CD14-positive monocyte (primary cell): ENCODE results near the gene INSR. TPM values are rescaled to one million over a fixed set of nuclear protein-coding genes. Genes with fewer than 3 reads are reported as not detected.

Experiments
- DNase-seq, 3 donors: peaks; one replicate each; pipeline ENCODE4 v3.0.0-alpha.2; 2011 to 2022
- H2AFZ ChIP-seq: 2 replicates; pipeline ENCODE4 v1.6.0; 2012; ENCODE audit warnings: mild to moderate bottlenecking, low read depth, low read length, inconsistent platforms; ENCODE audit not compliant: insufficient read depth, poor library complexity, severe bottlenecking
- H3K27ac ChIP-seq, 2 donors: 1 replicate in 1 of 2; 2 replicates in 1 of 2; pipeline ENCODE4 v1.5.1; 2012 to 2013; ENCODE audit warnings: low read length in 2 of 2, control low read depth in 1 of 2, inconsistent platforms in 1 of 2, low read depth in 1 of 2, mild to moderate bottlenecking in 1 of 2
- H3K27me3 ChIP-seq, 2 donors: one replicate each; pipeline versions ENCODE4 v1.6.0 to v1.6.1; 2011 to 2013; ENCODE audit warnings: low read length in 2 of 2; ENCODE audit not compliant: control insufficient read depth in 2 of 2, insufficient read depth in 2 of 2
- H3K36me3 ChIP-seq, 2 donors: replicated peaks in 1 of 2; 1 replicate in 1 of 2; 2 replicates in 1 of 2; pipeline versions ENCODE4 v1.5.1 to v1.6.1; 2012 to 2013; ENCODE audit warnings: low read length in 2 of 2, control low read depth in 1 of 2, inconsistent platforms in 1 of 2, mild to moderate bottlenecking in 1 of 2; ENCODE audit not compliant: insufficient read depth in 2 of 2, control insufficient read depth in 1 of 2
- H3K4me1 ChIP-seq, 2 donors: 1 replicate in 1 of 2; 2 replicates in 1 of 2; pipeline versions ENCODE4 v1.5.1 to v1.6.1; 2012 to 2013; ENCODE audit warnings: low read length in 2 of 2, control low read depth in 1 of 2, inconsistent platforms in 1 of 2, mild to moderate bottlenecking in 1 of 2, moderate library complexity in 1 of 2; ENCODE audit not compliant: insufficient read depth in 2 of 2, control insufficient read depth in 1 of 2
- H3K4me2 ChIP-seq: replicated peaks from 2 replicates; pipeline ENCODE3; 2012; ENCODE audit warnings: low read length, moderate library complexity, mild to moderate bottlenecking; ENCODE audit not compliant: poor library complexity, severe bottlenecking; ENCODE audit errors: extremely low read depth
- H3K4me3 ChIP-seq, 3 experiments: fragments of 200-600 bp in 1 of 3; sonication (generic) in 1 of 3; replicated peaks in 1 of 3; 1 replicate in 2 of 3; 2 replicates in 1 of 3; pipeline ENCODE4 v1.5.1; 2011 to 2013; ENCODE audit warnings: low read length in 3 of 3, mild to moderate bottlenecking in 3 of 3, control low read depth in 2 of 3, low read depth in 2 of 3, inconsistent platforms in 1 of 3, moderate library complexity in 1 of 3
- H3K79me2 ChIP-seq: 2 replicates; pipeline ENCODE4 v1.6.0; 2012; ENCODE audit warnings: mild to moderate bottlenecking, control low read depth, inconsistent platforms, low read length, moderate library complexity; ENCODE audit not compliant: insufficient read depth
- H3K9ac ChIP-seq: 2 replicates; pipeline ENCODE4 v1.6.0; 2017; ENCODE audit warnings: low read length, mild to moderate bottlenecking; ENCODE audit not compliant: insufficient read depth, poor library complexity, severe bottlenecking
- H3K9me3 ChIP-seq, 2 donors: replicated peaks in 1 of 2; 1 replicate in 1 of 2; 2 replicates in 1 of 2; pipeline versions ENCODE4 v1.5.1 to v1.6.1; 2012 to 2013; ENCODE audit warnings: low read length in 2 of 2, control low read depth in 1 of 2; ENCODE audit not compliant: control insufficient read depth in 1 of 2, insufficient read depth in 1 of 2
- H4K20me1 ChIP-seq: 2 replicates; pipeline ENCODE4 v1.6.0; 2012; ENCODE audit warnings: mild to moderate bottlenecking, low read length, control low read depth, moderate library complexity; ENCODE audit not compliant: insufficient read depth
- H3K27ac Mint-ChIP-seq, 7 donors: one replicate each; pipeline ENCODE4 v1.8.0; 2020; ENCODE audit warnings: mild to moderate bottlenecking in 7 of 7, mixed read lengths in 7 of 7, moderate library complexity in 6 of 7, inconsistent platforms in 2 of 7
- H3K27me3 Mint-ChIP-seq, 3 donors: one replicate each; pipeline ENCODE4 v1.8.0; 2021 to 2022; ENCODE audit warnings: low read depth in 3 of 3, mild to moderate bottlenecking in 3 of 3, mixed read lengths in 3 of 3, moderate library complexity in 3 of 3, inconsistent platforms in 1 of 3
- H3K36me3 Mint-ChIP-seq, 2 donors: one replicate each; pipeline ENCODE4 v1.8.0; 2020; ENCODE audit warnings: mixed read lengths in 2 of 2, inconsistent platforms in 1 of 2, mild to moderate bottlenecking in 1 of 2
- H3K4me1 Mint-ChIP-seq: one replicate; pipeline ENCODE4 v1.8.0; 2020; ENCODE audit warnings: mild to moderate bottlenecking, mixed read lengths
- H3K4me3 Mint-ChIP-seq, 2 donors: one replicate each; pipeline ENCODE4 v1.8.0; 2020; ENCODE audit warnings: mild to moderate bottlenecking in 2 of 2, mixed read lengths in 2 of 2, moderate library complexity in 1 of 2
- H3K9me3 Mint-ChIP-seq, 7 donors: one replicate each; pipeline ENCODE4 v1.8.0; 2020 to 2022; ENCODE audit warnings: mixed read lengths in 7 of 7, mild to moderate bottlenecking in 6 of 7, moderate library complexity in 6 of 7, inconsistent platforms in 2 of 7
- WGBS: methylation state at CpG from one replicate; pipeline ENCODE4 v1.1.5; 2013; ENCODE audit warnings: missing lambda C conversion rate; ENCODE audit not compliant: insufficient coverage; 5-methylcytosine and 5-hydroxymethylcytosine counted together
- intact Hi-C, 2 donors: fragments of 100-400 bp; cut with micrococcal nuclease; formaldehyde crosslinking; loops; one replicate each; pipeline versions ENCODE4 v1.15.0 to v1.15.1; 2023
- polyA plus RNA-seq, 3 donors: library from polyadenylated mRNA; depleted of rRNA in 1 of 3; unstranded in 2 of 3; stranded (reverse) in 1 of 3; fragments of 300-500 nt in 2 of 3; fragments of >200 nt in 1 of 3; fragmentation: Illumina TruSeq in 2 of 3; gene quantifications; 1 replicate in 2 of 3; 2 replicates in 1 of 3; pipeline ENCODE4 v1.2.3, GENCODE V29; 2012 to 2021
- TF ChIP-seq, protein P1 (sequence below): fragments of 200-600 bp; IDR thresholded peaks from one replicate; pipeline ENCODE4 v1.8.0; 2022; ENCODE audit warnings: antibody characterized with exemption, mild to moderate bottlenecking

Gene INSR
- polyA plus RNA-seq, 3 donors: 2.9 to 12.4 (median 3.4) TPM

DNA sequence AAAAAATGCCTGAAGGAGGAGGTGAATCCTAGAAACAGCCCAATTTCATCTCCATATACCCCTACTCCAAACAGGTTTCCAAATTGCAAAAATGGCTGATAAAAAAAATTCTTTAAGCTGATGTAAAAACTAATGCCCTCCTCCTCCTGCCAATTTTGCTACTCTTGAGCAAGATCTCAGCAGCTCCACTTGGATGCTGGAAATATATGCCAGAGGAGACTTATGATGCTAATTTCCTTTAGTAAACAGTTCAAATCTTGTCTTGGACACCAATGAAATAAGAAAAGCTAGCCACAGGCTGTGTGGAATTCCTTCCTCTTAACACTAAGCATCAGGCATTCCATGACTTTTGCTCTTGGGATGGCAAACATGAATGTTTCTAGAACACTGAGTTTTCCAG is 67.5 kb downstream of the INSR start:
- H3K4me3 Mint-ChIP-seq: no peak overlapping the region
- TF ChIP-seq, protein P1, sequence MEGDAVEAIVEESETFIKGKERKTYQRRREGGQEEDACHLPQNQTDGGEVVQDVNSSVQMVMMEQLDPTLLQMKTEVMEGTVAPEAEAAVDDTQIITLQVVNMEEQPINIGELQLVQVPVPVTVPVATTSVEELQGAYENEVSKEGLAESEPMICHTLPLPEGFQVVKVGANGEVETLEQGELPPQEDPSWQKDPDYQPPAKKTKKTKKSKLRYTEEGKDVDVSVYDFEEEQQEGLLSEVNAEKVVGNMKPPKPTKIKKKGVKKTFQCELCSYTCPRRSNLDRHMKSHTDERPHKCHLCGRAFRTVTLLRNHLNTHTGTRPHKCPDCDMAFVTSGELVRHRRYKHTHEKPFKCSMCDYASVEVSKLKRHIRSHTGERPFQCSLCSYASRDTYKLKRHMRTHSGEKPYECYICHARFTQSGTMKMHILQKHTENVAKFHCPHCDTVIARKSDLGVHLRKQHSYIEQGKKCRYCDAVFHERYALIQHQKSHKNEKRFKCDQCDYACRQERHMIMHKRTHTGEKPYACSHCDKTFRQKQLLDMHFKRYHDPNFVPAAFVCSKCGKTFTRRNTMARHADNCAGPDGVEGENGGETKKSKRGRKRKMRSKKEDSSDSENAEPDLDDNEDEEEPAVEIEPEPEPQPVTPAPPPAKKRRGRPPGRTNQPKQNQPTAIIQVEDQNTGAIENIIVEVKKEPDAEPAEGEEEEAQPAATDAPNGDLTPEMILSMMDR: no peak

DNA sequence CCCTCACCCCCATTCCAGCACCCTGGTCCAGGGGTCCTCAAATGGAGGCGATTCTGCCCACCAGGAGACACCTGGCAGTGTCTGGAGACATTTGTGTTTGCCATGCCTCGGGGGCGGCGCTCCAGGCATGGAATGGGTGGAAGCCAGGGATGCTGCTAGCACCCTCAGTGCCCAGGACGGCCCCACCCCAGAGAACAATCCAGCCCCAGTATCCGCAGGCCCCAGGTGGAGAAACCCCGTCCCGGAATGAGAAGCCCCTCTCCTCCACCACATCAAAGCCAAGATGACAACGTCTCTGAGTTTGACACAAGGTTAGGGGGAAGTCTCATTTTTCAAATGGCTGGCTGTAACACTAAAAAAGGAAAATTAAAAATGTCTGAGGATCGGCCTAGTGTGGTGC is 68.5 kb downstream of the INSR start:
- H3K4me2 ChIP-seq: no peak overlapping the region
- TF ChIP-seq, protein P1: no peak
- no peak overlapping the region for H2AFZ ChIP-seq
- Mint-ChIP-seq H3K27ac (peak overlapping the region in 2 of 7 donors; percentile 40 to 51), H3K36me3 (peaks cover 7 to 16% of the 10 kb centered on the region in 2 donors), H3K27me3 (peaks cover 0 to 1% (median 0%) of the 10 kb centered on the region in 3 donors), H3K4me1 (peaks cover 7% of the 10 kb centered on the region), H3K9me3 (peaks cover 0 to 2% (median 0%) of the 10 kb centered on the region in 7 donors), H3K4me3 (no peak overlapping the region)
- peaks cover 87% of the 10 kb centered on the region for H3K79me2 ChIP-seq
- DNase-seq: no peak
- WGBS: 100% methylated on average over 1 of the region's 10 CpGs
- no peak overlapping the region for H3K9ac ChIP-seq
- intact Hi-C loops: no loop called here
- no peak overlapping the region for H3K27ac ChIP-seq
- H3K4me1 ChIP-seq: no peaks in the 10 kb centered on the region
- no peak overlapping the region for H3K4me3 ChIP-seq
- no peaks in the 10 kb centered on the region for H3K9me3 ChIP-seq
- H4K20me1 ChIP-seq: peaks cover 80% of the 10 kb centered on the region
- H3K27me3 ChIP-seq: no peaks in the 10 kb centered on the region
- H3K36me3 ChIP-seq: no peaks in the 10 kb centered on the region

More for the DNA sequence above, 67.5 kb downstream of the INSR start:
- H4K20me1 ChIP-seq: peaks cover 88% of the 10 kb centered on the region
- H3K27me3 ChIP-seq: no peaks in the 10 kb centered on the region
- H3K4me1 ChIP-seq: no peaks in the 10 kb centered on the region
- no peak overlapping the region for H3K4me2 ChIP-seq
- peaks cover 0 to 1% (median 0%) of the 10 kb centered on the region in 3 donors for H3K27me3 Mint-ChIP-seq
- no peak overlapping the region for H3K27ac ChIP-seq
- H3K4me1 Mint-ChIP-seq: peaks cover 7% of the 10 kb centered on the region
- no peak overlapping the region for H3K4me3 ChIP-seq
- H3K27ac Mint-ChIP-seq: no peak overlapping the region
- H3K79me2 ChIP-seq: peaks cover 90% of the 10 kb centered on the region
- intact Hi-C loops: no loop called here
- no peak overlapping the region for H2AFZ ChIP-seq
- peaks cover 7 to 13% of the 10 kb centered on the region in 2 donors for H3K36me3 Mint-ChIP-seq
- peaks cover 0 to 2% (median 0%) of the 10 kb centered on the region in 7 donors for H3K9me3 Mint-ChIP-seq
- no peaks in the 10 kb centered on the region for H3K9me3 ChIP-seq
- no peak overlapping the region for H3K9ac ChIP-seq
- H3K36me3 ChIP-seq: no peaks in the 10 kb centered on the region
- no peak for DNase-seq
